ENCODE data around the gene JAGN1. TPM values are rescaled to one million over a fixed set of nuclear protein-coding genes. Genes with fewer than 3 reads are reported as not detected.
"Not testable (repeated sequence)": the region's sequence is repeated elsewhere in the genome, so short reads cannot be mapped to it uniquely, and the experiment has no call there.

The JAGN1 gene
- 34.1 and 45.6 TPM in 2 replicates for total RNA-seq (2014; rRNA removed; shearing (Covaris generic))
- 33.7 and 37.8 TPM in 2 replicates for polyA plus RNA-seq (2015; cell fraction: cytosol; rRNA removed)
- 12.1 and 15.0 TPM in 2 replicates for polyA plus RNA-seq (2015; cell fraction: nucleus; rRNA removed)

DNA sequence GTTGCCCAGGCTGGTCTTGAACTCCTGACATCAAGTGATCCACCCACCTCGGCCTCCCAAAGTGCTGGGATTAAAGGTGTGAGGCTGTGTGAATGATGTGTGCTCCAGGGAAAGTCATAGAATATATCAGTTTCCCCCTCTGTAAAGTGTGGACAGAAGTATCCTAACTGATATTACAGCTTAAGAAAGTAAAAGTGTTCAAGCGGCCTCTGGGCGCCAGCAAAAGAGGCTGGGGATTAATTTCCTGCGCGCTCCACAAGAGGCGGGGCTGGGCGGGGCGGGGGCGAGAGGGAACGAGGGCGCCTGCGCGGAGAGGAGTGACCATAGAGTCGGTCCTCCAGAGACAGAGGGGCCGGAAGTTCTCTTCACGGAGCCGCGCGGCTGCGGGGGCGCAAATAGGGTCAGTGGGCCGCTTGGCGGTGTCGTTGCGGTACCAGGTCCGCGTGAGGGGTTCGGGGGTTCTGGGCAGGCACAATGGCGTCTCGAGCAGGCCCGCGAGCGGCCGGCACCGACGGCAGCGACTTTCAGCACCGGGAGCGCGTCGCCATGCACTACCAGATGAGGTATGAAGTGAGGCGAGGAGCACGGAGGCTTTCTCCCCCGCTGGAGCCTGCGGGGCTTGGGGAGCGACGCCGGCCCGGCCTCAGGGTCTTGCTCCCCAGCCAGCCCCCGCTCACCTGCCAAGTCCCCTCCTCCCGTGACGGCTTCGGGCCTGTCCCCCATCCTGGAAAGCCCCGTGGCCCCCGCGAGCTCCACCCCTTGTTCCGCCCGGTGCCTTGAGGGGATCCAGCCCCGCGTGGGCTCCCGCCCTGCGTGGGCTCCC lies at the start of gene JAGN1:
TSS of gene JAGN1 (plus strand) at position 362 of the 823 bp plus-strand sequence. CDS start at position 475, 113 bp downstream.
- DNase-seq (ENCODE audit: low read depth), result peak; percentile 80

DNA sequence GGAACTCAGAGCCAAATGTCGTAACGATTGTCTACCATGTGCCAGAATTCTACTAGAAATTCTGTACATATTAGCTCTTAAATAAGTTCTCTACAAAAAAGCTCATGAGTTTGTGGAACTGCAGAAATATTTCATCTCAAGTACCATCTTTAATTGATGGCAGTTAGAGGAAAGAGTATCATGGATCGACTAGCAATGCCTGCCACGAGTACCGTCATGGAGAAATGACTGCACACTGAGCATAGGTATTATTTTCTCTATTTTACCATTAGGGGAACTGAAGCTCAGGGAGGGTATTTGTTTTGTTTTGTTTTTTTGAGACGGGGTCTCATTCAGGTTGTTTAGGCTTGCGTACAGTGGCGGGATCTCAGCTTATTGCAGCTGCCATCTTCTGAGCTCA lies 49.4 kb upstream of the JAGN1 start:
- DNase-seq (ENCODE audit: low read depth), result no peak

DNA sequence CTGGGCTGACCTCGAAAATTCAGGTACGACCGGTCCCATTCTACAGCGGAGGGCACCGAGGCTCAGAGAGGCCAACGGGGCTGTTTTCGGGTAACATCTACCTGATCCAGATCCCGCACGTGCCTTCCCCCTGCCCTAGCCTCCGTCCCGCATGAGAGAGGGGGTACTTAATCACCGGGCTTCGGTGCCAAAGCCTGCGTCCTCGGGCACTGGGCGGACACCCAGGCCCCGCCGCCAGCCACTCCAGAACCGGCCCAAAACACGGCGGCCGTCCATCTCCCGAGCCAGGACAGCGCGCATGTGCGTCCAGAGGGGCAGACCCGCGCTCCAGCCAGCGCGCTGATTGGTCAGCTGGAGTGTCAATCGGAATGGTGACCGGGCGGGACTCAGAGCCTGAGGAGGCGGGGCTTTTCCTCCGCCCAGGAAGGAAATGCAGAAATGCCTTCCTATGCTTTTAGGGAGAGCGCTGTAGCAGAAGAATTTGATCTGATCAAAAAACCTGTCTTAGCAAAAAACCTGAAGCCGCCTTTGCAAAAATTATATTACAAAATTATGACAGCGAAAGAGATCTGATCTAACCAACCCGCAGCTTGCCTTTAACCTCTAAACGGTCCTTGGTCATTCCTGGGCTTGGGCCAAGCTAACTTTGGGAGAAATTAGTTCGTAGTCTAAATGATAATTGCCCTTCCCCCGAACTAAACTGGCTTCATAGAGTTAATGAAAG lies 46.5 kb upstream of the JAGN1 start, which contains the start of gene RPUSD3:
TSS of gene RPUSD3 (minus strand) at position 294 of the 724 bp plus-strand sequence. CDS start at position 276, 18 bp downstream.
- peak; percentile 91 for DNase-seq (ENCODE audit: low read depth)

- no peak for DNase-seq (ENCODE audit: low read depth)
These were observed 44.2 kb upstream of the JAGN1 start for GRCh38 chr3:9846231-9846630.

DNA sequence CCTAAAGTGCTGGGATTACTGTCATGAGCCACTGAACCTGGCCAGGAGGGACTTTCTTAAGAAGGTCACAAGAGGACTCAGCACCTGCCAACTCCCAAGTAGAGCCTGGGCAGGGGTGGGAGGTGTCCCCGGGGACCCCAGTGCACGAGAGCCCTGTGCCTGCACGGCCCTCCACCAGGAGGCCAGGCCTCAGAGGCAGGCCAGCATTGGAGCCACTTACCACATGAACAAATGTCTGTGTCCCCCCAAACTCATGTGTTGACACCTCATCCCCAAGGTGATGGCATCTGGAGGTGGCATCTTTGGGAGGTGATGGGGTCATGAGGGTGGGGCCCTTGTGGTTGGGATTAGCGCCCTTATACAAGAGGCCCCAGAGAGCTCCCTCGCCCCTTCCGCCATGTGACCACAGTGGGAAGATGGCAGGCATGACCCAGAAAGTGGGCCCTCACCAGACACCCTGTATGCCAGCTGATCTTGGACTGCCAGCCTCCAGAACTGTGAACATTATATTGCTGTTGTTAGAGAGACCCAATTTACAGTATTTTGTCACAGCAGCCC lies 43.4 kb upstream of the JAGN1 start:
- no peak for DNase-seq (ENCODE audit: low read depth)

DNA sequence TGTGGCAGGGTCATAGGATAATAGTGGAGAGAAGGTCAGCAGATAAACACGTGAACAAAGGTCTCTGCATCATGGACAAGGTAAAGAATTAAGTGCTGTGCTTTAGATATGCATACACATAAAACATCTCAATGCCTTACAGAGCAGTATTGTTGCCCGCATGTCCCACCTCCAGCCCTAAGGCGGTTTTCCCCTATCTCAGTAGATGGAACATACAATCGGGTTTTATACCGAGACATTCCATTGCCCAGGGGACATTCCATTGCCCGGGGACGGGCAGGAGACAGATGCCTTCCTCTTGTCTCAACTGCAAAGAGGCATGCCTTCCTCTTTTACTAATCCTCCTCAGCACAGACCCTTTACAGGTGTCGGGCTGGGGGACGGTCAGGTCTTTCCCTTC lies 42.5 kb upstream of the JAGN1 start:
- DNase-seq (ENCODE audit: low read depth), result not testable (repeated sequence)

- not testable (repeated sequence) for DNase-seq (ENCODE audit: low read depth)
These were observed 41.5 kb upstream of the JAGN1 start for GRCh38 chr3:9848860-9849259.

GRCh38 chr3:9851383-9851782 lies 39.0 kb upstream of the JAGN1 start:
- DNase-seq (ENCODE audit: low read depth), result not testable (repeated sequence)

DNA sequence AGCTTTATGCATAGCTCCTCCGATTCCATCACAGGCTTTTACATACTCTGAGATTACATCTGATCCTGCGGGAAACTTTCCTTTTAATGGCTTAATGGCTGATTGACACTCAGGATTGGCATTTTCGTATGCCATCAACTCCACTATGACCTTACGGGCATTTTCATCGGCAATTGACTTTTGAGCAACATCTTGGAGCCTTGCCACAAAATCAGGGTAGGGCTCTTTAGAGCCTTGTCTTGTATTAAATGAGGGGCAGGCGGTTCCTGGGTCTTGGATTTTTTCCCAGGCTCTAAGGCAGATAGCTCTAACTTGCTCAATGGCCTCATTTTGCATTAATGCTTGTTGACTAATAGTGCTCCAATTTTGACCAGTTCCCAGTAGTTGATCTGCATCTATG lies 38.5 kb upstream of the JAGN1 start:
- DNase-seq (ENCODE audit: low read depth), result not testable (repeated sequence)

GRCh38 chr3:9852528-9852927 lies 37.9 kb upstream of the JAGN1 start:
- no peak for DNase-seq (ENCODE audit: low read depth)

DNA sequence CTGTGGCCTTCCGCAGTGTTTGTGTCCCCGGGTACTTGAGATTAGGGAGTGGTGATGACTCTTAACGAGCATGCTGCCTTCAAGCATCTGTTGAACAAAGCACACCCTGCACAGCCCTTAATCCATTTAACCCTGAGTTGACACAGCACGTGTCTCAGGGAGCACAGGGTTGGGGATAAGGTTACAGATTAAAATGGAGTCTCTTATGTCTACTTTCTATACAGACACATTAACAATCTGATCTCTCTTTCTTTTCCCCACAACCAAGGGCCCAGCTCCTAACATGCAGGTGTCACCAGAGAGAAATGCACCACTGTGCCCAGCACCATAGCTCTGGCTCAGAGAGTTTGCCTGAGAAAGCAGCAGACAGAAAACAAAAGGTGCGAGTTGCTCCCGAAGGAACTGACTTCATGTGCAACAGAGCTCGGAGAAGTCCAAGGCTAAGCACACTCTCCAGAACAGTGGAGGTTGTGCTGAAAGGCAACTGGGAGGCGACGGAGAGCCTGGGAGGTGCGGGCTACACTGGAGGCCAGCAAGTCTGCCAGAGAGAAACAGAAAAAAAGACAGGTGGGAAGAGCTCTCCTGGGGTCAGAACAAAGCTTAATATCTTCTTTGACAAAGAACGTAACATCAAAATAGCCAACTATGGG lies 36.0 kb upstream of the JAGN1 start:
- not testable (repeated sequence) for DNase-seq (ENCODE audit: low read depth)

DNA sequence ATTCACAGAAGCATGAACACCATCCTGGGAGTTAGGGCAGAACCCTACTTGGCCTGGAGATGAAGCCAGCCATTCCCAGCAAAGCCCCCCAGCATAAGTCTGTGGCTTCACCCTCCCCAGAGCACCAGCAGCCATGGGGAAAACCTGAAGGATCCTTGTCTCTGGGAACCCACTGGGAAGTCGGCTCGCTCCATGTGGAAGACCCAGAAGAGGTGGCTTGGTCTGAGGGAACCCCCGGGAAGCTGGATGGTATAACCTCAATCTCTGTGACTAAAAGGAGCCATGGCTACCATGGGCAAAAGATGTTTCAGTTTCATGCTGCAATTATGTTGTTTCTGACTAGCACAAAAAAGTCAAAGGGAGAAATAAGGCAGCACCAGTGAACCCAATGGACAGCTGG lies 34.8 kb upstream of the JAGN1 start:
- no peak for DNase-seq (ENCODE audit: low read depth)

DNA sequence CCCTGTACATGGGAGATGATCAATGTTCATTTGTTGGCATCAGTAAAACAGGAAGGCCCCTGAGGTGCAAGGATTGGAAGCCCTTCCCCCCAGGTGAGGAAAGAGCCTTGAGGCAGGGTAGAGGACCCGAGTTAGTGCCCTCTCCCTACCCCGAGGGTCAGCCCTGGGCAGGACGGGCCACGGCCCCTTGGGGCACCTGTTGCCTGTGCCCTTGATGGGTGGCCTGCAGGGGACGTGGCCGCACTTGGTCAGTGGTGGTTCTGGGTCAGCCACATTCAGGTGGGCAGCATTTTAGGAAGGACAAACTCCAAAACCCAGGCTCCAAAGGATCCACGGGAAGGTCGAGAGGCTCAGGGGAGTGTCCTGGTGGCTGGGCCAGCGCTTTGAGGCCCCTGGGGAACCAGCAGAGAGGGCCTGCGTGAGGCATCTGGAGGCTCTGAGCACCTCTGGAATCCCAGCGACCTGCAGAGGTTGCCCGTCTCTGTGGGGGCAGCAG lies 30.8 kb upstream of the JAGN1 start:
- no peak for DNase-seq (ENCODE audit: low read depth)

- no peak for DNase-seq (ENCODE audit: low read depth)
These were observed 29.2 kb upstream of the JAGN1 start for GRCh38 chr3:9861201-9861600.

GRCh38 chr3:9861626-9862130 lies 28.7 kb upstream of the JAGN1 start:
- DNase-seq (ENCODE audit: low read depth), result no peak

GRCh38 chr3:9862391-9863057 lies 27.9 kb upstream of the JAGN1 start:
- no peak for DNase-seq (ENCODE audit: low read depth)

DNA sequence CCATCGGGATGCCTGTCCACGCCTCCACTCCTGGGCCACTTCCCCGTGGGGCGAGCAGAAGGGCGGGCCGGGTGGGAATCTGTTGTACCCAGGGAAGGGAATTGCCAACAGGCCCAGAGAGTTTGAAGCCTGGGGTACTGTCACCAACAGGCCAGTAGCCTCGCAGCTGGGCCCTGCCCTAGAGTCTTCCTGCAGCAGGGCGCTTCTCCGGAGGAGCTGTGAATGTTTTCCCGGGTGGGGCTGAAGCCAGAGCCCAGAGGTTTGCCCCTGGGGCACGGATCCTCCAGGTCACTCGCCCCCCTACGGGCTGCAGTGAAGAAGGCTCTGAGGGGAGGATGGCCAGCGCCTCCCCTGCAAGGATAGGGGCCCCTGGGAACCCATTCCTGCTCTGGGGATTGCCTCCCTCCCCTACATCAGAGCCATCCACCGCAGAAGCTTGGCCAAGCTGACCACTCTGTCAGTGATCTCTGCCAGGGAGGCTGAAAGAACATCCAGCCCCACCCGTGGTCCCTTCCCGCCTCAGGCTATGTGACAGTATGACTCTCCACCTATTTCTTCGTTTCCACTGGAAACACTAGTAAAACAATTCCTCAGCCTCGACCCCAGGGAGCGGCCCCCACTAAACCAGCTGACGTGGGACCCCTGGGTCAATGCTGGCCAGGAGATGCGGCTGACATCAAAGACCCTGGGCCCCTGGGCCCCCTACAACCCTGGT lies 27.2 kb upstream of the JAGN1 start:
- DNase-seq (ENCODE audit: low read depth), result no peak

DNA sequence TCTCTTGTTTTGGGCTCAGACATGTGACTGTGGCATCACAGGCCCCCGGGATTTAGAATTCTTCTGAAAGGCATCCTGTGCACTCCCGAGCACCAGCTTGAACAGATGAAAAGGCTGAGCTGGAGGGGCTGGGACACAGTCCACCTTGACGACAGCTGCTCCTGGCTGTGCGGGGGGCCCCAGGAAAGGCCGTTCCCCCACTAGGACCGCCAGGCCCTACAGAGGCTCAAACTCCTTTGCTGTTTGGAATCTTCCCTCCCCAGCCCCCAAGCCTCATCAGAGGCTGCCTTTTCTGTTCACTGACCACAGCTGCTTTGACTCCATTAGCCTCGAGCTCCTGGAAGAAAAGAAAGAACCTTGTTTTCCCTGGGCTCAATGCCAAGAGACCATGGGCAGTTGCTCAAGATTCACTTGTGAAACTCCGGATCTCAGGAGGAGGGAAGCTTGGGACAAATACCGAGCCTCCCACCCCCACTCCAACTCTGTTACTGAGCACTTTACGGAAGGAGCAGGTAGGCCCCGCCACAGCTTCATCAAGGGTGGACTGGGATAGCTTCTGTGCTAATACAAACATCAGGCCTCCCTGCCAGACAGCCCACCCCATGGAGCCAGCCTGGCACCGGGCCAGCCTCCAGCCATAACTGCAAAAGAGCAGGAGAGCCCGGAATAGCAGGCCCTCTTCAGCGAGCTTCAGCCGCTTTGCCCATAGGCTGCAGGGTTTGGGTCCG lies 26.0 kb upstream of the JAGN1 start:
- peak; percentile 65 for DNase-seq (ENCODE audit: low read depth)

DNA sequence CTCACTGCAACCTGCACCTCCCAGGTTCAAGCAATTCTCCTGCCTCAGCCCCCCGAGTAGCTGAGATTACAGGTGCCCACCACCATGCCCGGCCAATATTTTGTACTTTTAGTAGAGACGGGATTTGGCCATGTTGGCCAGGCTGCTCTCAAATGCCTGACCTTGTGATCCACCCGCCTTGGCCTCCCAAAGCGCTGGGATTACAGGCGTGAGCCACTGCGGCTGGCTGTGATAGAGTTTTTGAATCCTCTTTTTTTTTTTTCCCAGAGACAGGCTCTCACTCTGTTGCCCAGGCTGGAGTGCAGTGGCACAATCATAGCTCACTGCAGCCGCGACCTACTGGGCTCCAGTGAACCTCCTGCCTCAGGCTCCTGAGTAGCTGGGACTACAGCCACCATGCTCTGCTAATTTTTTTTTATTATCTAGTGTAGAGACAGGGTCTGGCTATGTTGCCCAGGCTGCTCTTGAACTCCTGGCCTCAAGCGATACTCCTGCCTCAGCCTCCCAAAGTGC lies 25.2 kb upstream of the JAGN1 start:
- not testable (repeated sequence) for DNase-seq (ENCODE audit: low read depth)
